WTC11 (cell line): Measurements from ENCODE around the gene CASQ2.

Experiments
- CREB1 ChIP-seq: sonication (generic); formaldehyde crosslinking; IDR thresholded peaks from 2 replicates; pipeline ENCODE4 v1.8.0; 2023; ENCODE audit warnings: mild to moderate bottlenecking, missing genetic modification reagents
- ESRRA ChIP-seq: sonication (generic); formaldehyde crosslinking; IDR thresholded peaks from 2 replicates; pipeline ENCODE4 v1.8.1; 2022; ENCODE audit warnings: mild to moderate bottlenecking, missing genetic modification reagents, borderline replicate concordance
- RELA ChIP-seq: sonication (generic); formaldehyde crosslinking; IDR thresholded peaks from 2 replicates; pipeline ENCODE4 v1.8.1; 2022; ENCODE audit warnings: missing genetic modification reagents, mild to moderate bottlenecking, borderline replicate concordance
- TCF7 ChIP-seq: sonication (generic); formaldehyde crosslinking; IDR thresholded peaks from 2 replicates; pipeline ENCODE4 v1.8.0; 2022; ENCODE audit warnings: mild to moderate bottlenecking, low read depth, missing genetic modification reagents, moderate library complexity
- ZNF416 ChIP-seq: fragments of 250-450 bp; sonication (Bioruptor Pico); IDR thresholded peaks from 2 replicates; pipeline ENCODE4 v1.9.0; 2021; ENCODE audit warnings: mild to moderate bottlenecking, inconsistent platforms
- TF ChIP-seq, protein P1 (sequence below): sonication (generic); formaldehyde crosslinking; IDR thresholded peaks from 2 replicates; pipeline ENCODE4 v1.8.1; 2022; ENCODE audit warnings: low read depth, mild to moderate bottlenecking, moderate library complexity, missing genetic modification reagents, borderline replicate concordance
- TF ChIP-seq, protein P2 (sequence below): fragments of 200-600 bp; IDR thresholded peaks from 2 replicates; pipeline ENCODE4 v1.8.0; 2022; ENCODE audit warnings: antibody characterized with exemption
- TF ChIP-seq, protein P3 (sequence below): sonication (generic); formaldehyde crosslinking; IDR thresholded peaks from 2 replicates; pipeline ENCODE4 v1.8.1; 2022; ENCODE audit warnings: low read depth, missing genetic modification reagents, borderline replicate concordance
- TF ChIP-seq, protein P4 (sequence below): sonication (generic); formaldehyde crosslinking; IDR thresholded peaks from 2 replicates; pipeline ENCODE4 v1.8.0; 2023; ENCODE audit warnings: missing genetic modification reagents, mild to moderate bottlenecking, borderline replicate concordance
- TF ChIP-seq, protein P5 (sequence below): sonication (generic); formaldehyde crosslinking; IDR thresholded peaks from 2 replicates; pipeline ENCODE4 v1.8.0; 2022; ENCODE audit warnings: mild to moderate bottlenecking, missing genetic modification reagents

DNA sequence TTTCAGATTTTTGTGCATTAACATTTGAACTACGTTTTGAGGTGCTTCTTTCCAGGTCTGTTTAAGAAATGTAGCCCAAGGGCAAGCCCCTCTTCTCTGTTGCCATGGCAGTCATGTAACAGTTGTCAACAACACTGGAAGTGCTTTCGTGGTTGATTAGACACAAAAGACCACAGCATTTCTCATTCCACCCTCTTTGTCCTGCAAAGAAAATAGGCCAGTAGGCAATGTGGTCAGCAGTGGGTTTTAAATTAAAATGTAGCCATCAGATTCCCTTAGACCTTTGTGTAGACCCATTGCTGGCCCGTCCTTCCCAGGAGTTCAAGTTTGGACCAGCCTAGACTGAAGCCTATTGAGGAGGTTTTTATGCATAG lies 91.3 kb downstream of the CASQ2 start:
- TF ChIP-seq, protein P1, sequence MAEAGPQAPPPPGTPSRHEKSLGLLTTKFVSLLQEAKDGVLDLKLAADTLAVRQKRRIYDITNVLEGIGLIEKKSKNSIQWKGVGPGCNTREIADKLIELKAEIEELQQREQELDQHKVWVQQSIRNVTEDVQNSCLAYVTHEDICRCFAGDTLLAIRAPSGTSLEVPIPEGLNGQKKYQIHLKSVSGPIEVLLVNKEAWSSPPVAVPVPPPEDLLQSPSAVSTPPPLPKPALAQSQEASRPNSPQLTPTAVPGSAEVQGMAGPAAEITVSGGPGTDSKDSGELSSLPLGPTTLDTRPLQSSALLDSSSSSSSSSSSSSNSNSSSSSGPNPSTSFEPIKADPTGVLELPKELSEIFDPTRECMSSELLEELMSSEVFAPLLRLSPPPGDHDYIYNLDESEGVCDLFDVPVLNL (CRISPR knock-in tag) = no peak
- TF ChIP-seq ESRRA (CRISPR knock-in tag) = no peak
- TF ChIP-seq, protein P2, sequence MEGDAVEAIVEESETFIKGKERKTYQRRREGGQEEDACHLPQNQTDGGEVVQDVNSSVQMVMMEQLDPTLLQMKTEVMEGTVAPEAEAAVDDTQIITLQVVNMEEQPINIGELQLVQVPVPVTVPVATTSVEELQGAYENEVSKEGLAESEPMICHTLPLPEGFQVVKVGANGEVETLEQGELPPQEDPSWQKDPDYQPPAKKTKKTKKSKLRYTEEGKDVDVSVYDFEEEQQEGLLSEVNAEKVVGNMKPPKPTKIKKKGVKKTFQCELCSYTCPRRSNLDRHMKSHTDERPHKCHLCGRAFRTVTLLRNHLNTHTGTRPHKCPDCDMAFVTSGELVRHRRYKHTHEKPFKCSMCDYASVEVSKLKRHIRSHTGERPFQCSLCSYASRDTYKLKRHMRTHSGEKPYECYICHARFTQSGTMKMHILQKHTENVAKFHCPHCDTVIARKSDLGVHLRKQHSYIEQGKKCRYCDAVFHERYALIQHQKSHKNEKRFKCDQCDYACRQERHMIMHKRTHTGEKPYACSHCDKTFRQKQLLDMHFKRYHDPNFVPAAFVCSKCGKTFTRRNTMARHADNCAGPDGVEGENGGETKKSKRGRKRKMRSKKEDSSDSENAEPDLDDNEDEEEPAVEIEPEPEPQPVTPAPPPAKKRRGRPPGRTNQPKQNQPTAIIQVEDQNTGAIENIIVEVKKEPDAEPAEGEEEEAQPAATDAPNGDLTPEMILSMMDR = no peak
- TF ChIP-seq TCF7 = no peak
- no peak for TF ChIP-seq CREB1 (CRISPR knock-in tag)
- TF ChIP-seq ZNF416 (CRISPR knock-in tag) = no peak
- TF ChIP-seq RELA (CRISPR knock-in tag) = no peak
- TF ChIP-seq, protein P3, sequence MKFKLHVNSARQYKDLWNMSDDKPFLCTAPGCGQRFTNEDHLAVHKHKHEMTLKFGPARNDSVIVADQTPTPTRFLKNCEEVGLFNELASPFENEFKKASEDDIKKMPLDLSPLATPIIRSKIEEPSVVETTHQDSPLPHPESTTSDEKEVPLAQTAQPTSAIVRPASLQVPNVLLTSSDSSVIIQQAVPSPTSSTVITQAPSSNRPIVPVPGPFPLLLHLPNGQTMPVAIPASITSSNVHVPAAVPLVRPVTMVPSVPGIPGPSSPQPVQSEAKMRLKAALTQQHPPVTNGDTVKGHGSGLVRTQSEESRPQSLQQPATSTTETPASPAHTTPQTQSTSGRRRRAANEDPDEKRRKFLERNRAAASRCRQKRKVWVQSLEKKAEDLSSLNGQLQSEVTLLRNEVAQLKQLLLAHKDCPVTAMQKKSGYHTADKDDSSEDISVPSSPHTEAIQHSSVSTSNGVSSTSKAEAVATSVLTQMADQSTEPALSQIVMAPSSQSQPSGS (CRISPR knock-in tag) = no peak
- TF ChIP-seq, protein P4, sequence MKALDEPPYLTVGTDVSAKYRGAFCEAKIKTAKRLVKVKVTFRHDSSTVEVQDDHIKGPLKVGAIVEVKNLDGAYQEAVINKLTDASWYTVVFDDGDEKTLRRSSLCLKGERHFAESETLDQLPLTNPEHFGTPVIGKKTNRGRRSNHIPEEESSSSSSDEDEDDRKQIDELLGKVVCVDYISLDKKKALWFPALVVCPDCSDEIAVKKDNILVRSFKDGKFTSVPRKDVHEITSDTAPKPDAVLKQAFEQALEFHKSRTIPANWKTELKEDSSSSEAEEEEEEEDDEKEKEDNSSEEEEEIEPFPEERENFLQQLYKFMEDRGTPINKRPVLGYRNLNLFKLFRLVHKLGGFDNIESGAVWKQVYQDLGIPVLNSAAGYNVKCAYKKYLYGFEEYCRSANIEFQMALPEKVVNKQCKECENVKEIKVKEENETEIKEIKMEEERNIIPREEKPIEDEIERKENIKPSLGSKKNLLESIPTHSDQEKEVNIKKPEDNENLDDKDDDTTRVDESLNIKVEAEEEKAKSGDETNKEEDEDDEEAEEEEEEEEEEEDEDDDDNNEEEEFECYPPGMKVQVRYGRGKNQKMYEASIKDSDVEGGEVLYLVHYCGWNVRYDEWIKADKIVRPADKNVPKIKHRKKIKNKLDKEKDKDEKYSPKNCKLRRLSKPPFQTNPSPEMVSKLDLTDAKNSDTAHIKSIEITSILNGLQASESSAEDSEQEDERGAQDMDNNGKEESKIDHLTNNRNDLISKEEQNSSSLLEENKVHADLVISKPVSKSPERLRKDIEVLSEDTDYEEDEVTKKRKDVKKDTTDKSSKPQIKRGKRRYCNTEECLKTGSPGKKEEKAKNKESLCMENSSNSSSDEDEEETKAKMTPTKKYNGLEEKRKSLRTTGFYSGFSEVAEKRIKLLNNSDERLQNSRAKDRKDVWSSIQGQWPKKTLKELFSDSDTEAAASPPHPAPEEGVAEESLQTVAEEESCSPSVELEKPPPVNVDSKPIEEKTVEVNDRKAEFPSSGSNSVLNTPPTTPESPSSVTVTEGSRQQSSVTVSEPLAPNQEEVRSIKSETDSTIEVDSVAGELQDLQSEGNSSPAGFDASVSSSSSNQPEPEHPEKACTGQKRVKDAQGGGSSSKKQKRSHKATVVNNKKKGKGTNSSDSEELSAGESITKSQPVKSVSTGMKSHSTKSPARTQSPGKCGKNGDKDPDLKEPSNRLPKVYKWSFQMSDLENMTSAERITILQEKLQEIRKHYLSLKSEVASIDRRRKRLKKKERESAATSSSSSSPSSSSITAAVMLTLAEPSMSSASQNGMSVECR (CRISPR knock-in tag) = no peak
- TF ChIP-seq, protein P5, sequence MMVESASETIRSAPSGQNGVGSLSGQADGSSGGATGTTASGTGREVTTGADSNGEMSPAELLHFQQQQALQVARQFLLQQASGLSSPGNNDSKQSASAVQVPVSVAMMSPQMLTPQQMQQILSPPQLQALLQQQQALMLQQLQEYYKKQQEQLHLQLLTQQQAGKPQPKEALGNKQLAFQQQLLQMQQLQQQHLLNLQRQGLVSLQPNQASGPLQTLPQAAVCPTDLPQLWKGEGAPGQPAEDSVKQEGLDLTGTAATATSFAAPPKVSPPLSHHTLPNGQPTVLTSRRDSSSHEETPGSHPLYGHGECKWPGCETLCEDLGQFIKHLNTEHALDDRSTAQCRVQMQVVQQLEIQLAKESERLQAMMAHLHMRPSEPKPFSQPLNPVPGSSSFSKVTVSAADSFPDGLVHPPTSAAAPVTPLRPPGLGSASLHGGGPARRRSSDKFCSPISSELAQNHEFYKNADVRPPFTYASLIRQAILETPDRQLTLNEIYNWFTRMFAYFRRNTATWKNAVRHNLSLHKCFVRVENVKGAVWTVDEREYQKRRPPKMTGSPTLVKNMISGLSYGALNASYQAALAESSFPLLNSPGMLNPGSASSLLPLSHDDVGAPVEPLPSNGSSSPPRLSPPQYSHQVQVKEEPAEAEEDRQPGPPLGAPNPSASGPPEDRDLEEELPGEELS (CRISPR knock-in tag) = no peak
